ENCODE data around the gene TBATA.
A peak's percentile ranks its signal among the peaks of the same experiment; 100 is the strongest.

The TBATA gene, protein sequence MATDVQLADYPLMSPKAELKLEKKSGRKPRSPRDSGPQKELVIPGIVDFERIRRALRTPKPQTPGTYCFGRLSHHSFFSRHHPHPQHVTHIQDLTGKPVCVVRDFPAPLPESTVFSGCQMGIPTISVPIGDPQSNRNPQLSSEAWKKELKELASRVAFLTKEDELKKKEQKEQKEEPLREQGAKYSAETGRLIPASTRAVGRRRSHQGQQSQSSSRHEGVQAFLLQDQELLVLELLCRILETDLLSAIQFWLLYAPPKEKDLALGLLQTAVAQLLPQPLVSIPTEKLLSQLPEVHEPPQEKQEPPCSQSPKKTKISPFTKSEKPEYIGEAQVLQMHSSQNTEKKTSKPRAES

DNA sequence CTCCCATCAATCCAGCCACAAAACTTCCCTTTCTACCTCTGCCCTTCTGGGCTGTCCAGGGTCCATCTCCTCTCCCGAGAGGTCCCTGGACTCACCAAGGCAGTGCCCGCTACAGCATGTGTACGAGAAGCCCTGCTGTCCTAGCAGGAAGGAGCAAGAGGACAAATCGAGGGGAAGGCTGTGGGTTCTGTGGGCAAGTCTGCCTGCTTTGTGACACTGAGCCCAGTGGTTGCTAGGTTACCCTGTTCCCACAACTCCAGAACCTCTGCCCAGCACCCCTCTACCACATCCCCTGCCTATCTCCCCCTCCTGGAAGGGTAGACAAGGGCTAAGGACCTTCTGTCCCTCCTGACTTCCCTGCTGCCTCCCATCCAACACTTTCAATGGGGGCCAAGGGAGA lies at the start of gene TBATA:
Gene TBATA (minus strand): TSS at position 188 of the 400 bp plus-strand sequence. CDS start 1,998 bp downstream, outside the sequence.
- DNase-seq, result no peak

DNA sequence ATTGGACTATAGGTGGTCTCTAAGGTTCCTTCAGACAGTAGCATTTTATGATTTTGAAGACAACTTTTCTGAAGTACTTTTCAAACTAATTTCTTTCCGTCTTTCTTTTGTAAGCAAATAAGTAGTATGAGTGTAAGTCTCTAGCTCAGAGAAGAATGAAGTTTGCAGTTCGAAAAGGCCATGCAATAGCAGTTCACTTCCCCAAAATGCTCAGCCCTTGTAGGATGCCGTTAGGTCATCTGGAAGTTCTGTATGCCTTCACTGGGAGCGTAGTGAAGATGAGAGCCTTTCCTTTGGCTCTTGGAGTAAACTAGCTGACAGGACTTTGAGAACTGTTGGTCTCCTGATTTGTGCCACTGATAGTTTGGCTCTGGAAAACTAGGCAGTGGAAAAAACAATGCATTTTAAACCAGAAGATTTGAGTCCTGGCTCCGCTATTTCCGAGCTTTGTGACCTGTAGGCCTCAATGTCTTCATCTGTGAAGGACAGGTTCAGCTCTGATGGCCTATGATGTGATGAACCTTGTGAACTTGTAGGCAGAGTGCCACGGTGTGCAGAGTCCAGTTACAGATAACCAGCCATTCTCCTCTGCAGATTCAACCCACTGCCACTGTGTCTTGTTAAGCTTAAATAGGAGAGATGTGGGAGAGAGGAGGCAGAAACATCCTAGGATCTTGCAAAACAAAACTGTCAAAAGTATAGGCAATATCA lies 49.4 kb upstream of the TBATA start:
- peak; percentile 84 for DNase-seq

DNA sequence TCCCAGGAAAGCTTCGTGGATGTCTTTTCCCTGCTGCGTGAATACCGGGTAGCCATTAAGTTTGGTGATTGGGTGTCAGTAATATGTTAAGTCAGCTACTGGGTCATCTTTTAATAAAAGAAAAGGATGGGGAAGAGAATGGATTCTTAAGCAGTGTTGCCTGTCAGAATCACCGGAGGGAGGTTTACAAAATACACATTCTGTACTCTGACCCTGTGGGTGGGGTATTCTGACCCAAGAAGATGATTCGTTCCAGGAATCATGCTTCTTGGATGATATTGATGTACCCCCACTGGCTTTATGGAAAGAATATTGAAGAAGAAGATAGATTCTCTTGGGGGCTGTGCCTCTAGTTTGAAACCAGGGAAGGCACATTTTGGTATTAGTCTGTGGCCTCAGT lies 48.8 kb upstream of the TBATA start:
- DNase-seq, result peak; percentile 13

DNA sequence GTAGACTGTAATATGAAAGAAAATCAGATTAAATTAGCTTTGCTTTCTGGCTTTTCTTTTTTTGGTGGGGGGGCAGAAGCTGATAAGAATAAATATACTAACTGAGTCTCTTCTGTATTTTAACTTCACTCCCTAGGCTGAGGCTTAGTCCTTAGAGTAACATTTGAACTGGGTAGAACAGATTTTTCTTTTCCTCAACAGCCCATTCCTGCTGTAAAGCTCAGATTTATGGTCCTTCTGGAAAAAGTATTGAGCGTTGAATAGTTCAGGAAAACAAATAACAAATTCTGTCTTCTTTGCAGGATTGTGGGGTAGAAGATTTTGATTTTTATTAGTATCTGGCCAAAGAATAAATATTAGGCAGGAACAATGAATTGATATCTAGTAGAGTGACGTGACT lies 48.4 kb upstream of the TBATA start:
- DNase-seq, result no peak

DNA sequence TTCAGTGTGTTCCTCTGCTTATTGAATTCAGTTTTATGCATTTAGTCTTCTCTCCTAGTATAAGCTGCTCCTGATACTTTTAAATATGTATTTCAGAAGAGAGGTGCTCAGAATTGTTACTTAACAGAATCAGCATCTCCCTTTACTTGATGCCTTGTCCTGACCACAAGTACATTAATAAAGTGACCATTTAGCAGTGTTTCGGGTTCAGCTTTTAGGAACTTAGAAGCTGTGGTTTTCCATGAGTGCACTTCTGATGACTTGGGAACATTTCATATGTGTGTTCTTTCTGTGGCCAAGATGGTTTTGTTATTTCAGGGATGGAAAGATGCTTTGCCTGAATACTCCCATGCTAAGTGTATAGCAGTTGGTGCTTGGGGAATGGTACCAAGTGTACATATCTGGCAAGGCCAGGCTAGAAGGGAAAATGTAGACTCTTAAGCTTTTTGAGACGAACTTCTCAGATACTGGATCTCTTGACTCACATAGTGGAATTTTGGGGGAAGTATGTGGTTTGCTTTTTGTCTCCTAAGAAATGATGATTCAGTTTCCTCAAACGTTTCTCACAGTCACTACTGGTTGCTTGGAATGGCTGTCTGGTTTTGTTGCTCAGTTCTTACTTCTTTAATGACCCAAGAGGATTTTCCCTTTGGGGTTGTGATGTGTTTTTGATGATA lies 47.8 kb upstream of the TBATA start:
- peak; percentile 92 for DNase-seq

DNA sequence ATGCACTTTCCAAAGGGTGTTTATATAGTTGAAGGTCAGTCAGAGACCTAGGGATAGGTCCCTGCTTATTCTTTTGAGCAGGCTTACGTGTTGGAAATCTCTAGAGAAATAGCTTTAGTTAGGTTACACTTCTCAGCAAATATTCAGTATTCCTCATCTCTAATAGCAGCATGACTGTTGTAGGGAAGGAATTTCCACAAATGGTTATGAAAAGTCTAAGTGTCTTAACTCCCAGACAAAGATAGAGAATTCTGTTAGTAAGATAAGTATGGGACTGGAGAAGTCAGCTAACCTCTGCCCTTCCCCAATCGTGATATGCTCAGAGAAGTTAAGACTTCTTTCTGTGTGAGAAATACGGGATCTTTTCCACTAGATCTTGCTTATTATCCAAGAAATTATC lies 47.0 kb upstream of the TBATA start:
- no peak for DNase-seq

DNA sequence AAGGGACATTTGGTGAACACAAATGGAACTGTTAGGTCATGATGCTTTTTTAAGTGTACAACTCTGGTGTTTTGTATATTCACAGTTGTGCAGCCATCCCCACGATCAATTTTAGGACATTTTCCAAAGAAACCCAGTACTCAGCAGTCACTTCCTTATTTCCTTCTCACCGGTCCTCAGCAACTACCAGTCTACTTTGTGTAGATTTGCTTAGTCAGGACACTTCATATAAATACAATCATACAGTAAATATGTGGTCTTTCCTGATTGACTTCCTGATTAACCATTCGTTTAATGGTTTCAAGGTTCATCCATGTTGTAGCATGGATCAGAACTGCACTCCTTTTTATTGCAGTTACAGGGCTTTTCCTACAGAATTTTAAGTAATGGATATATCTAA lies 45.0 kb upstream of the TBATA start:
- DNase-seq, result peak; percentile 32

DNA sequence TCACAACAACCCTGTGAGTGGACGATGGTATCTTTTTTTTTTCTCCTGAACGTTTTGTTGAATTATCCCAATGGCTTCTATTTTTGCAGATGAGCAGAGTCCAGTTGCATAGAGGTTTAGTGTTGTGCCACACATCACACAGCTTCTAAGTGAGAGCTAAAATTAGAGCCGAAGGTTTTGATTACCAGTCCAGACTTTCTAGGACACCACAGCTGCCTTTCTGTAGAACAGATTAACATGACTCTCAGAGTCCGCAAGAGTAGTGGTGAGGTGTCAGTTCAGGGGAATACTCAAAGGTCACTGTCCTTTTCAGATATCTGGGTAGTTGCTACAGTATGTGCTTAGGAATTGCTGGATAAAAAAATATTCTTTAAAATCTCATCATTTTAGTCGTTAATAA lies 44.4 kb upstream of the TBATA start:
- DNase-seq, result no peak

DNA sequence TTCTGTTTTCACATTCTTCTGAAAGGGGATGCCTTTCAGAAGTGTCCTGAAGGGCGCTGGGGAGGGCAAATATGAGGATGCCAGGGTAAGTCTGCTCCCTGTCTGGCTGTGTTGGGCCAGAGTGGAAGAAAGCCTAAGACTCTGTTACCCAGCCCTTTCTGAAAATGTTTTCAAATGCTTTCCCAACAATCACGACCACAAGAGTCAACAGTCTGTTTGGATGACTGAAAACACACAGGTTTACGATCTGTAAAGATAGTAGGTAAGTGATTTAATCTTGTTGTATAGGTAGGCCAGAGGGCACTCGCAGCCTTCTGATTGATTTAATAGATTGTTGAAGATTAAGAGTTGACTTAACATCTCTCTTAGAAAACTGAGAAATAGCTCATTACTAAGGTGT lies 43.7 kb upstream of the TBATA start:
- DNase-seq, result no peak

DNA sequence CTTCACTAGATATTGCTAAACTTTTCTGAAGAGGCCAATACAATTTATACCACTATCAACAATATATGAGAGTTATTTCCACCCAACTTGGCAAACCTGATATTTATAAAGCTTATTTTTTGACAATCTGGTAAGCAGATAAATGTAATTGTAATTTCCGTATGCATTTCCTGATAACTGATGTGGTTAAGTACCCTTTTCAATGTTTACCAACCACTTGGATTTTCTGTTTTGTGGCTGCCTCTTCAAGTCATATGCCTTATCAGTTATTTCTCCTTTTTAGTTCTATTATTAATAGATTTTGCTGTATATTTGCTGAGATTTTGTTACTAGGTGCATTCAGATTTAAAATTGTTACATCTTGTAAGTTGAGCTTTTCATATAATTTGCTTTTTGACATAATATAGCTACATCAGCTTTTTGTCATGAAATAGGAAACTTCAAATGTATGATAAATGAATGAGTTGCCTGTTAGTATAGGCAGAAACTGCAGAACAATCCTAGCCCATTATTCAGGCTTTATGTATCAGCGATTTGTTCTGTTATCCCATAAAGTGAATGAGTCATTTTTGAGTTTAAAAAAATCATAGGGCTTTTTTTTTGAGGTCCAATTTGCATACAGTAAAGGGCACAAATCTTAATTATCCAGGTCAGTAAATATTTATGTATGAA lies 42.0 kb upstream of the TBATA start:
- peak; percentile 7 for DNase-seq

DNA sequence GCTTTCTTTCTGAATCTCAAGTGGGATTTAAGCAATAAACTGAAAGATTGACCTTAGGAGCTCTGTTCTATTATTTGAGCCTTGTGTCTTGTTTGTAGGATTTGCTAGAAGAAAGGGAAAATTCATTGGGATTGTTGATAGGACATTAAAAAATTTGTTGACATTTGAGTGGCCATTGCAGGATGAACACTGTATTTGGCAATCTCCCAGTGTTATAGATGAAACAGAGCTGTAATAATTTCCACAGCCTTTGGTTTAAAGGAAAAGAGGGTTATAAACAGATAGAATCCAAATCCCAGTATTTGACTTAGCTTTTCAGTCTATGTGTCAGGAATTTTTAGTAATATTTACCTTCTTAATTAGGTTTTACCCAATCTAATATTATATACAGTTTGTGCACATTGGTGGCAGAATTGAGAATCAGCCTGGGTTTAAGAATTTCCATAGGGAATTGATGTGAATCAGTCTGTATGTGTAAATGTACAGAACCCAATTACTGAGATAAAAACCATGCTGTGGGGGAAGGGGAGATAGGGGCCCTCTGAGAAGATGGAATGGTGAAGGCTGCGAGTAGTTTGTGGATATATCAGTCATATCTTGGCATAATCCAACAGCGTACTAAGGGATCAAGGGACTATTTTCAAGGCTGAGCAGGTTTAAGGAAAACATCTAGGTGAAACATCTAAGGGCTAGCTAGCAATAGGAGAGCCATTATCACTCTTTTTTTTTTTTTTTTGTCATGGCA lies 37.1 kb upstream of the TBATA start:
- DNase-seq, result no peak

DNA sequence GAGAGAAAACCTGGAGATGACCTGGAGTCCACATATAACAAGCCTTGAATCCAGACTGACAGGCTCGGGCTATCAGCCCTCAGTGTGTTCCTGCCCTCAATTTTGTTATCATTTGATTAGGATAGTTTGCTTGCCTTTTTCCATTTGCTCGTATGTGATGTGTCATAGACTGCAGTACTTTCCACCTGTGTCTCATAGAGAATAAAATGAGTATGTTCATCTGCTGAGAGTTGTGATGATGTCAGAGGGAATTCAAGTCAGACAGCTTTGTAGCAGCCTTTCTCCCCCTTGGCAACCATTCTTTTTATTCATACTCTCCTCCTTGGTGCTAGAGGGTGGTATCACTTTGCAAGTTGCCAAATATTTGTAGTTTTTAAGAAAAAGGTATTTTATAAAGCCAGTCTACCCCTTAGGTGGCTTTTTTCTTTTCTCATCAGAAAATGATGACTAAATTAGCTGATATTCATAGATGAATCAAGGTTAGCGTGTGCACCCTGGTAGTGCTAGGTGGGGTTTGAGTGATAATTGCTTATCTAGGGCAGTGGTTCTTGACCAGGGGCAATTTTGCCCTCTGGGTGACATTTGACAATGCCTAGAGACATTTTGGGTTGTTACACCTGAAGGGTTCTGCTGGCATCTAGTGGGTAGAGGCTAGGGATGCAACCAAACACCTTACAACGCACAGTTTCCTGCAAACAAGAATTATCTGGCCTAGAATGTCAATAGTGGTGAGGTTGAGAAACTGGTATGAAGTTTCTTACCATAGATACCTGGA lies 36.0 kb upstream of the TBATA start:
- DNase-seq, result no peak

DNA sequence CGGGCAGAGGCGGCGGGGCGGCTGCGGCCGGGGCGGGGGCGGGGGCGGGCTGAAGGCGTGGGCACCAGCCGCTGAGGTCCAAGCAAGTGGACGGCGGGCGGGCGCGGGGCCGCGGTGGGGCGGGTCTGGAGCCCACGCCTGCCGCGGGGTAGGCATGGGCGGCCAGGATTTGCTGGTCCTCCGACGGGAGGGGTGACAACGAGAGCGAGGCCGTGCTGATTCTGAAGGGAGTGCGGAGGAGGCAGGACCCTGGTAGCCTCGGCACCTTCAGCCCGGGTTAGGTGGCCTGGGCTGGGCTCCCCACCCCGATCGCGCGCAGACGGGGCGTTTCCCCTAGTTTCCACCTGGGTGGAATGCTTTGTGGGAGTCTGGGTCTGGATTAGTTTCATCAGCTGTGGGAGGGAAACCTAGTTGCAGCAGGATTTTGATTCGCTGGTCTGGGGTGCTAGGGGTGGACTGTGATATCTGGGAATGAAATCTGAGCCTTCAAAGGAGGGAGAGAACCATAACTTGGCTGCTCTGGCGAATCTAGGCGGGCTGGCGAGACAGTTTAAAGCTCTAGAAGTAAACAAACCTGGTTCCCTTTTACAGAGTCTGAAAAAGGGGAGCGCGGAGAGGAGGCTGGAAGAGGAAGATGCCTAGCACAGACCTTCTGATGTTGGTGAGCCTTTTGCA lies 31.2 kb upstream of the TBATA start:
- DNase-seq, result peak; percentile 26

DNA sequence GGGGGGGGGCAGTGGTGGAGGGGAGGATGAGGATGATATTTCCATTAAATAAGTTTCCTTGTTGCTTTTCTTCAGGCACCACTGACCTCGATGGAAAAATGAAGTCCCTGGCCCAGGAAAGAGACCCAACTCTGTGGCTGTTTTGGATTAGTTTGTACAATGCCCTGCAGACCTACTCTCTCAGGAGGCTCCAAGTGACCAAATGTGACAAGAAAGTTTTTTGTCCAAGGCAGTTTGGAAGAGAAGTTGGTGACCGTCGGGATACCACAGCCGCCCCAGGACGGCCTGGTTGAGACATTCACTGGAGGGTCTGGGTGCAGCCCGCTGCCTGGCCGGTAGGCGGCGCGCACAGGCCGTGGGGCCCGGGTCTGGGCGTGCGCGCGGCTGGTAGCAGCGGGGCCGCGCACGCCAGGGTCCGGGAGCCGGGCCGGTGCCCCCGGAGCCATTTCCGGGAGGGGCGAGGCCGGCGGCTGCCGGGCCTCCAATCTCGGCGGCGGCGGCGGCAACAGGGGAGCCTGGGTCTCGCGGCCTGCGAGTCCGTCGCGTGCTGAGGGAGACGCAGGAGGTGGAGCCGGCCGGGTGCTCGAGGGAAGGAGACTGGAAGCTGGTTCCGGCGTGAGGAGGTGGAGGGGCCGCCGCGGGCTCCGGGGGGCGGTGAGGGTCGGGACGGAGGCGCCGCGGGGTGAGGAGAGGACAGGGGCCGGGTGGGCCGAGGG lies 30.5 kb upstream of the TBATA start, which contains the start of gene SGPL1:
Gene SGPL1 (plus strand): TSS at position 445 of the 716 bp plus-strand sequence. CDS start 906 bp downstream, outside the sequence.
- peak; percentile 80 for DNase-seq

DNA sequence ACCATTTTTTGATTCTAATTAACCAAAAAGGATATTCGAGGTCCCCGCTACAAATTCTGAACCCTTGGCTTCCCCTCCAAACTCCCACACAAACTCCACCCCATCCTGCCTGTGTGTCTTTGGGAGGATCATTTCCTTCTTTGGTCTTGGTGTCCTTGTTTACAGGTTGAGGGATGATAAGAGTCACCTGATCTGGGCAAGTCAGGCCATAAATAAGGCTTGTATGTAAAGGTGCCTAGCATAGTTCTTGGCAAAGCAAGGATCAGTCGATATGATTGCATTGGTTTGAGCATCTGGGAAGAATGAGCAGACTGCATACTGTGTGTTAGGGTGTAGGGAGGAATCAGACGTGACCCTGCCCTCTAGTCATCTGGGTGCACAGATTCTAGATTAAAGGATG lies 28.9 kb upstream of the TBATA start:
- DNase-seq, result no peak

DNA sequence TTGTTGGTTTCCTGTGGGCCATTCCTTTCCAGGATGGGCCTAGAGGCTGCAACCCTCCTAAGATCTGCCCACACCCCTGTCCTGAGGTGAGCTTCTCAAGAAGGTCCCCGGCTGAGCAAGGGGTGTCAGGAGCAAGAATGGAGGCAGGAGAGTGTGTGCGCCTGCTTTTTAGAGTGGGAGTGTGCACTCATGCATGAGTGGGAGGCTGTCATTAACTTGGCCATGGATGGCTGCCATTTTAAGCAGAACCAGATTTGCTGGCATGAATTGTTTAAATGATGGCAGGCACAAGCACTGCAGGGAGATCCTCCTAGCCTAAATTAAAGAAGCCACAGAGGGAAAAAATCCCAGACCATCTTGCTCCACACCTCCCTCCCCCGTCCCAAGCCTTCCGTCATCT lies 27.6 kb upstream of the TBATA start:
- no peak for DNase-seq

DNA sequence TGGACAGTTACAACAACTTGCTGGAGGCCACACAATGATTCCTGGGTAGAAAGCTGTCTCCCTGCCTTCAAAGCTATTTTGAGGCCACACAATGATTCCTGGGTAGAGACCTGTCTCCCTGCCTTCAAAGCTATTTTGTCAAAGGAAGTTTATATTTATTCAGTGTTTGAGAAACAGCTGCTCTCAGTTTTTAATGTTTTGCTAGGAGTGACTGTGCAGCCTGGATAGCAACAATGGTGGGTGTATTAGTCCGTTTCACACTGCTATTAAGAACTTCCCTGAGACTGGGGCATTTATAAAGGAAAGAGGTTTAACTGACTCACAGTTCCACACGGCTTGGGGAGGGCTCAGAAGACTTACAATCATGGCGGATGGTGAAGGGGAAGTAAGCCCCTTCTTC lies 26.7 kb upstream of the TBATA start:
- DNase-seq, result no peak

DNA sequence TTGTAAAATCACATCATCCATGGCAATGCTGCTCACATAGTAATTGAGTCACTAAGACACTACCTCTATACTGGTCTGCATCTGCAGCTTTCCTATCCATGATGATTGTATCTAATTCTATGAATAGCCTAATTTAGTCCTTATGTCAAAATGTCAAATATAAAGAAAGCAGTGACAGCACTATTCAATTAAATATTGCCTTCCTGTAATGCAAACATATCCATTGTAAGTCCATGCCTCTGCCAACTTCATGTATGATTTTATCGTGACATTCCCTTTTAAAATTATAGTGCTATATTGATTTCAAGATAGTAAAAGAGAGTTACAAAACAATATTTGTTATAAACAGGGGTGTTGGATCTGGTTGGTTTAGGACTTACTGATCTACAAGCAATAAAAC lies 25.8 kb upstream of the TBATA start:
- DNase-seq, result no peak

DNA sequence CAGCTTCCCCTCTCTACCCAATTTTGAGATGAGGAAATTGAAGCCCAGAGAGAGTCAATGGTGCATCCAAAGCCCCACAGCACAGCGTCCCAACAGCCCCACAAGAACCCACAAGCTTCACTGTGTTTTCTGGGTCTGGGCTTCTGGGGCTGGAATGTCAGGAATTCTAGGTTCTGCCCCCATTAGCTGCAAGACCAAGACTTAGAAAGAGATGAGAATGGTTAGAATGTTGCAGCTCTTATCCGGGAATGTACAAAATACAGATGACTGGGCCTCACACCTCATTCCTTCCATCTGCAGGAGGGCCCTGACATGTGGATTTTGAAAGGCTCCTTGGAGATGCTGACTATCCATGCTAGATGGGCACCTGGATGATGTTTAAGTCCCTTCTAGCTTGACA lies 24.5 kb upstream of the TBATA start:
- no peak for DNase-seq

DNA sequence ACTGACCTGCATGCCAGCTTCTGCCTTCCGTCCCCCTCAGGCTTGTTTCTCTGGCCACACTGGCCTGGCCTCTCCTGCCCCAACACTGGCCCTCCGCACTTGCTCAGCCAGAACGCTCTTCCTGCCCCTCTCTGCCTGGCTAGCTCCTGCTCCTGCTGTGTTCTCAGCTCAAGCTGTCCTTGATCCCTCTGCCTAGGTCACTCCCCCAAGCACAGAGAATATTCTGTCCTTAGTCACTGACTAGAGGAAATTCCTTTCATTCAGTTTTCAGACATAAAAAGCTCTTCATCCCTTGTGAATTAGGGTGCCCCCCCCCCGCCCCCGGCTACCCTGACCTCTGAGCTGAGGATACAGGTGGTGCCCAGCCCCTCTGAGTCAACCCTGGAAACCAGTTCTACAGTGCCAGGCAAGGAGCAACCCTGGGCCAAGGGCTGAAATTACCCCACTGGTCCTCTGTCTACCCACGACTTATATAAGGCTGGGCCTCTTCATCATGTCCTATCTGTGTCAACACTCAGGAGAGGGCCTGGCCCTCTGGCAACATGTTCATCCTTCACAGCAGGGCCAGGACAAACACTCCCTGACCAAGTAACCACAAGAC lies 23.9 kb upstream of the TBATA start:
- no peak for DNase-seq

Data from inflammatory macrophage treated with lipopolysaccharide for 4 hours (primary cell).